AG09319 (cell line): ENCODE data around the gene SLC44A5.
"Not testable (repeated sequence)": the region's sequence is repeated elsewhere in the genome, so short reads cannot be mapped to it uniquely, and the experiment has no call there.

ENCODE experiments used
- DNase-seq: peaks from one replicate; pipeline ENCODE4 v3.0.0-alpha.2; 2010; ENCODE audit warnings: low read depth; ENCODE audit errors: extremely low read depth
- TF ChIP-seq, protein P1 (sequence below): IDR thresholded peaks from 2 replicates; pipeline ENCODE4 v1.5.1; 2011; ENCODE audit warnings: low read depth, mild to moderate bottlenecking, inconsistent platforms, low read length, moderate library complexity

The SLC44A5 gene

GRCh38 chr1:75502776-75503175, 108.1 kb downstream of the SLC44A5 start:
- TF ChIP-seq, protein P1, sequence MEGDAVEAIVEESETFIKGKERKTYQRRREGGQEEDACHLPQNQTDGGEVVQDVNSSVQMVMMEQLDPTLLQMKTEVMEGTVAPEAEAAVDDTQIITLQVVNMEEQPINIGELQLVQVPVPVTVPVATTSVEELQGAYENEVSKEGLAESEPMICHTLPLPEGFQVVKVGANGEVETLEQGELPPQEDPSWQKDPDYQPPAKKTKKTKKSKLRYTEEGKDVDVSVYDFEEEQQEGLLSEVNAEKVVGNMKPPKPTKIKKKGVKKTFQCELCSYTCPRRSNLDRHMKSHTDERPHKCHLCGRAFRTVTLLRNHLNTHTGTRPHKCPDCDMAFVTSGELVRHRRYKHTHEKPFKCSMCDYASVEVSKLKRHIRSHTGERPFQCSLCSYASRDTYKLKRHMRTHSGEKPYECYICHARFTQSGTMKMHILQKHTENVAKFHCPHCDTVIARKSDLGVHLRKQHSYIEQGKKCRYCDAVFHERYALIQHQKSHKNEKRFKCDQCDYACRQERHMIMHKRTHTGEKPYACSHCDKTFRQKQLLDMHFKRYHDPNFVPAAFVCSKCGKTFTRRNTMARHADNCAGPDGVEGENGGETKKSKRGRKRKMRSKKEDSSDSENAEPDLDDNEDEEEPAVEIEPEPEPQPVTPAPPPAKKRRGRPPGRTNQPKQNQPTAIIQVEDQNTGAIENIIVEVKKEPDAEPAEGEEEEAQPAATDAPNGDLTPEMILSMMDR: no peak
- DNase-seq: no peak

- TF ChIP-seq, protein P1: no peak
Measured at GRCh38 chr1:75501577-75502295, 109.2 kb downstream of the SLC44A5 start.

GRCh38 chr1:75492011-75492410, 118.9 kb downstream of the SLC44A5 start:
- no peak for DNase-seq
- TF ChIP-seq, protein P1: no peak

More at GRCh38 chr1:75501577-75502295, 109.2 kb downstream of the SLC44A5 start:
- DNase-seq: no peak

- no peak for DNase-seq
- TF ChIP-seq, protein P1: no peak
Measured at GRCh38 chr1:75487399-75487798, 123.5 kb downstream of the SLC44A5 start.

GRCh38 chr1:75484789-75485188, 126.1 kb downstream of the SLC44A5 start:
- no peak for DNase-seq
- TF ChIP-seq, protein P1: no peak

- no peak for DNase-seq
- TF ChIP-seq, protein P1: no peak
Measured at GRCh38 chr1:75482951-75483350, 128.0 kb downstream of the SLC44A5 start.

DNA sequence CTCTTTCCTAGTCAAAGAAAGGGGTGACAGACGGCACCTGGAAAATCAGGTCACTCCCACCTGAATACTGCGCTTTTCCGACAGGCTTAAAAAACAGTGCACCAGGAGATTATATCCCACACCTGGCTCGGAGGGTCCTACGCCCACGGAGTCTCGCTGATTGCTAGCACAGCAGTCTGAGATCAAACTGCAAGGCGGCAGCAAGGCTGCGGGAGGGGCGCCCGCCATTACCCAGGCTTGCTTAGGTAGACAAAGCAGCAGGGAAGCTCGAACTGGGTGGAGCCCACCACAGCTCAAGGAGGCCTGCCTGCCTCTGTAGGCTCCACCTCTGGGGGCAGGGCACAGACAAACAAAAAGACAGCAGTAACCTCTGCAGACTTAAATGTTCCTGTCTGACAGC, 134.4 kb downstream of the SLC44A5 start:
- DNase-seq: not testable (repeated sequence)

- no peak for DNase-seq
Measured at GRCh38 chr1:75475696-75476095, 135.2 kb downstream of the SLC44A5 start.

More at GRCh38 chr1:75475696-75476095, 135.2 kb downstream of the SLC44A5 start:
- TF ChIP-seq, protein P1: no peak
